Measurements from ENCODE around the gene CCNA1.

The CCNA1 gene

DNA sequence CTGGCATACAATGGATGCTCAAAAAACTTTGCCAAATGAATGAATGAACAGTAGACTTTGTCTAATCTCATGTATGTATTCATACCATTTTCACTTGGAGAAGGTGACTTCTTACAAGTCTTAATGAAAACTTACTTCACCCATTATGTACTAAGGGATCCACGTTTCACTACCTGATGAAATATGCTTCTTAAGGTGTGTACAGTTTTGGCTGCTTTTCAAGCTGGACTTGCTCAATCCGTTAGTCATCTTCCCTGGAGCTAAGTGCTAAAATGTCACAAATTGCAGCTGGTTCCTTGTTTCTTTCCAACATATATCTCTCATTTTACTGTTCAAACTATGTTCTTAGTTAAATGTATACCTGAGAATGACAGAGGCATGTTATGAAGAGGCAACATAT is 4.2 kb upstream of the CCNA1 start:
- no peaks in the 10 kb centered on the region for H3K36me3 ChIP-seq (ENCODE audit: control insufficient read depth, insufficient read depth, low read length)
- no peak overlapping the region for H3K9ac ChIP-seq (ENCODE audit: low read depth, low read length)
- peaks cover 40% of the 10 kb centered on the region for H3K27me3 ChIP-seq (ENCODE audit: control insufficient read depth, insufficient read depth, low read length)
- peaks cover 7% of the 10 kb centered on the region for H3K4me1 ChIP-seq (ENCODE audit: control insufficient read depth, insufficient read depth, low read length)
- H3K27ac ChIP-seq (ENCODE audit: low read depth, low read length): no peak overlapping the region
- H3K4me3 ChIP-seq (ENCODE audit: low read depth, low read length): no peak overlapping the region
- no peaks in the 10 kb centered on the region for H3K9me3 ChIP-seq (ENCODE audit: control insufficient read depth, insufficient read depth, low read length)

DNA sequence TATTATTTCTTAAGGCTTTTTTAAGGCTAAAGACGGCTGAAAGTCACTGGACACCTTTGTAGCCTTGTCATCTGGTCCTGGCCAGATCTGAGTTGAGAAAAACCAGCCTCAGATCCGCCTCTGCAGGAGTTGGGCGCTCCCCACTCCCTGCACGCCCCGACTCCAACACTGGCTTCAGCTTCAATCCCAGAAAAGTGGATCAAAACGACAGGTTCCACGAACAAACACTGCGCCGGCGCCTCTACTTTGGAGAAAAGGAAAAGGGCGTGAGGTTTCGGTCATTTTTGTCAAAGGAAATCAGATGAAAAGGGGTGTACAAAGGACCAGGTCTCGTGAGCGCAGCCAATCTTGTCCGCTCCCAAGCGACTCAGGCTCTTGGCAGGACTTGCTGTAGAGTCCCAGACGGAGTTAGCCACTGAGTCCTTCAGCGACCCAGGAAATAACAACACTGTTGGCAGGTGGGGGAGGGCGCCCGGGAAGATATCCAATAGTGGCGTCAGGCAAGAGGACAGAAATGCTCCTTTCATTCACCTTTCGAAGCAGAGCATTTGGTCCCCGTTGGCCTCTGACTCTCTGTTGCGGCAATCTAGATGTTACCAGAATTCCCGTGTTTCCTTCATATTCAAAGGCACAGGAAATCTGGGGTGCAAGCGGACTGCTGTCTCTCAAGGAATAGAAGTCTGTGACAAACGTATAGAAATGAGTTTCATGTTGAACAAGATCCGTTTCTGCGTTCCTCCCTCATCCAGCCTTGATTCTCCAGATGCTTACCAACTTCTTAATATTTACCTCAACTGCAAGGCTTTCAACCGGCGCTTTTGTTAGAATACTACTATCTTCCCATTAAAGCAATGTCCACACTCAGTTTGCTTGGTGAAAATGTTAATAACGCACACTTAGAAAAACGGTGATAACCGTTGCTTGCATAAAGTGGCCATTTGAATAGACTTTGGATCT is 1.8 kb upstream of the CCNA1 start:
- peak overlapping the region; percentile 81 for H3K4me3 ChIP-seq (ENCODE audit: low read depth, low read length)
- H3K9ac ChIP-seq (ENCODE audit: low read depth, low read length): no peak overlapping the region
- no peak overlapping the region for H3K27ac ChIP-seq (ENCODE audit: low read depth, low read length)
- H3K27me3 ChIP-seq (ENCODE audit: control insufficient read depth, insufficient read depth, low read length): peaks cover 61% of the 10 kb centered on the region
- no peaks in the 10 kb centered on the region for H3K9me3 ChIP-seq (ENCODE audit: control insufficient read depth, insufficient read depth, low read length)
- peaks cover 7% of the 10 kb centered on the region for H3K4me1 ChIP-seq (ENCODE audit: control insufficient read depth, insufficient read depth, low read length)
- H3K36me3 ChIP-seq (ENCODE audit: control insufficient read depth, insufficient read depth, low read length): no peaks in the 10 kb centered on the region

DNA sequence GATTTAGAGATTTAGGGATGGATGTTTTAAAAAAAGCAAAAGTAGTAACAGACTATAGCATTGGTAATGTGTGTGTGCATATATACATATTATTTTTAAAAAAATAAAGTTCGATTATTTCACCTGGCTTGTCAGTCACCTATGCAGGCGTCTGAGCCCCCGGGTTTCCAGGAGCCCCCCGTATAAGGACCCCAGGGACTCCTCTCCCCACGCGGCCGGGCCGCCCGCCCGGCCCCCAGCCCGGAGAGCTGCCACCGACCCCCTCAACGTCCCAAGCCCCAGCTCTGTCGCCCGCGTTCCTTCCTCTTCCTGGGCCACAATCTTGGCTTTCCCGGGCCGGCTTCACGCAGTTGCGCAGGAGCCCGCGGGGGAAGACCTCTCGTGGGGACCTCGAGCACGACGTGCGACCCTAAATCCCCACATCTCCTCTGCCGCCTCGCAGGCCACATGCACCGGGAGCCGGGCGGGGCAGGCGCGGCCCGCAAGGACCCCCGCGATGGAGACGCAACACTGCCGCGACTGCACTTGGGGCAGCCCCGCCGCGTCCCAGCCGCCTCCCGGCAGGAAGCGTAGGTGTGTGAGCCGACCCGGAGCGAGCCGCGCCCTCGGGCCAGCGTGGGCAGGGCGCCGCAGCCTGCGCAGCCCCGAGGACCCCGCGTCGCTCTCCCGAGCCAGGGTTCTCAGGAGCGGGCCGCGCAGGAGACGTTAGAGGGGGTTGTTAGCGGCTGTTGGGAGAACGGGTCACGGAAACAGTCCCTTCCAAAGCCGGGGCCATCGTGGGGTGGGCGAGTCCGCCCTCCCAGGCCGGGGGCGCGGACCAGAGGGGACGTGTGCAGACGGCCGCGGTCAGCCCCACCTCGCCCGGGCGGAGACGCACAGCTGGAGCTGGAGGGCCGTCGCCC is 840 bp upstream of the CCNA1 start:
- peaks cover 61% of the 10 kb centered on the region for H3K27me3 ChIP-seq (ENCODE audit: control insufficient read depth, insufficient read depth, low read length)
- peaks cover 7% of the 10 kb centered on the region for H3K4me1 ChIP-seq (ENCODE audit: control insufficient read depth, insufficient read depth, low read length)

DNA sequence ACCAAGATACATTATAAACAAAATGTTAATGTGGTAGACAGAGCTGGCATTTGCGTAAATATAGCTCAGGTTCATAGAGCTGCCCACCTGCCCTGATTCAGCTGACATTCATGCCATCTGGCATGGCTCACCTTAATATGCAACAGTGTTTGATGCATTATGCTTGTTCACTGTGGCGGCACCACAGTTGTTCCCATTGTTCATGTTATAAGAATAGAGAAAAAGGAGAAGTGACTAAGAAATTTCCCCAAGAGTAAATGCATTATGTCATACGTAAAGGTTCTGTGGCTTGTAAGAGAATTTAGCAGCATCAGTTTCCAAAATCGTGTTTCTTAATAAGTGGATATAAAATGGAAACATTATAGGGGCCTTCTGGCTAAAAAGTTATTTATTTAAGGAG is 4.5 kb downstream of the CCNA1 start:
- Histone ChIP-seq H3K9ac (ENCODE audit: low read depth, low read length) (no peak overlapping the region), H3K4me1 (ENCODE audit: control insufficient read depth, insufficient read depth, low read length) (no peaks in the 10 kb centered on the region), H3K9me3 (ENCODE audit: control insufficient read depth, insufficient read depth, low read length) (no peaks in the 10 kb centered on the region), H3K27ac (ENCODE audit: low read depth, low read length) (no peak overlapping the region), H3K27me3 (ENCODE audit: control insufficient read depth, insufficient read depth, low read length) (peaks cover 33% of the 10 kb centered on the region), H3K4me3 (ENCODE audit: low read depth, low read length) (no peak overlapping the region), H3K36me3 (ENCODE audit: control insufficient read depth, insufficient read depth, low read length) (no peaks in the 10 kb centered on the region)

More for the DNA sequence above, 840 bp upstream of the CCNA1 start:
- Histone ChIP-seq H3K36me3 (ENCODE audit: control insufficient read depth, insufficient read depth, low read length) (no peaks in the 10 kb centered on the region), H3K9me3 (ENCODE audit: control insufficient read depth, insufficient read depth, low read length) (no peaks in the 10 kb centered on the region), H3K27ac (ENCODE audit: low read depth, low read length) (no peak overlapping the region), H3K9ac (ENCODE audit: low read depth, low read length) (no peak overlapping the region), H3K4me3 (ENCODE audit: low read depth, low read length) (peak overlapping the region; percentile 81)

DNA sequence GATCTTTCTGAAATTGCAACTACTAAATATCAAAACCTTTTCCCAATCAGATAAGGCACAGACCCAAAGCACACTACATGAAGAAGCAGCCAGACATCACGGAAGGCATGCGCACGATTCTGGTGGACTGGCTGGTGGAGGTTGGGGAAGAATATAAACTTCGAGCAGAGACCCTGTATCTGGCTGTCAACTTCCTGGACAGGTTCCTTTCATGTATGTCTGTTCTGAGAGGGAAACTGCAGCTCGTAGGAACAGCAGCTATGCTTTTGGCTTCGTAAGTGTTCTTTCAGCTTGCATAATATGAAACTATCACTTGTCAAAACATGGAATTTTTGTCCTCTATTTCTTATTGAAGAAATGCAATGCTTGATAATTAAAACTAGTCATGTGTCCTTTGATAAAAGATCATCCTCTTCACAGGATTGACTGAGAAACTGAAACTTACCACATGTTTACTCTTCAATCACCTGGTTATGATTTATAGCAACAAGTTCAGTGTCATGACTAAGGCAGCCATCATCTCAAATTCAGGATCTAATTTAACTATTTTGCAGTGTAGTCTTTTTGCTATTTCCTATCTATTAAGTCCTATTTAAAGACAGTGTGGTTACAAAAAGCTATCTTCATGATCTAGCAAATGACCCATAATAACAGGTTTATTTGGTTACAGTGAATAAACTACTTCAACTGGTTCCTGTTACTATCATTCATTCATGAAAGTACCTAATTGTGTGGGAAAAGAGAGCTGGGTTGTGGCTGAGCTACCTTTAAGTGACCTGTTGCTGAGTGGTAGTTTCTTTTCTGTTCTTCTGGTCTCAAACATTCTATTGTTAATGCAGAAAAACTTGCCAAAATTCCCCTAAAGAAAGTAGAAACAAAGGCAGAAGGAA is 6.5 kb downstream of the CCNA1 start:
- H3K9ac ChIP-seq (ENCODE audit: low read depth, low read length): no peak overlapping the region
- peaks cover 14% of the 10 kb centered on the region for H3K27me3 ChIP-seq (ENCODE audit: control insufficient read depth, insufficient read depth, low read length)
- no peaks in the 10 kb centered on the region for H3K9me3 ChIP-seq (ENCODE audit: control insufficient read depth, insufficient read depth, low read length)
- no peak overlapping the region for H3K27ac ChIP-seq (ENCODE audit: low read depth, low read length)
- no peak overlapping the region for H3K4me3 ChIP-seq (ENCODE audit: low read depth, low read length)
- no peaks in the 10 kb centered on the region for H3K36me3 ChIP-seq (ENCODE audit: control insufficient read depth, insufficient read depth, low read length)
- no peaks in the 10 kb centered on the region for H3K4me1 ChIP-seq (ENCODE audit: control insufficient read depth, insufficient read depth, low read length)

DNA sequence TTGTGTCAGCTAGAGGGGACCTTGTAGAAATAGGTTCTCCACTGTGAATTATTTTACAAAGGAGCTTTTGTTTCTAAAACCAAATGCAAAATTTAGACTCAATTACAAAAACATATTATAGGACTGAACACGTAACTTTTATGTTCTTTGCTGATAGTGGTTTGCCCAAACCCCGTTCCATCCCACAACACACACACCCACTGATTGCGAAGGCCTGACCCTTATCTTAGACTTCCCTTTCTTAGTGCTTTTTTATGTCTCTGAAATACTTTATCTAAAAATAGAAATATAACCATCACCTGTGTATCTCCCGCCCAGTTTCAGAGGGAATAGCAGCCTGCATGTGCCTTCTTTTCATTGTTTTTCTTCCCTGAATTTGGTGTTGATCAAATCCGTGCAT is 13.0 kb downstream of the CCNA1 start:
- H3K9ac ChIP-seq (ENCODE audit: low read depth, low read length): no peak overlapping the region
- H3K4me1 ChIP-seq (ENCODE audit: control insufficient read depth, insufficient read depth, low read length): 0 out of 2 replicates have a peak, but pooled peaks cover 6% of the 10 kb centered on the region
- no peaks in the 10 kb centered on the region for H3K27me3 ChIP-seq (ENCODE audit: control insufficient read depth, insufficient read depth, low read length)
- no peaks in the 10 kb centered on the region for H3K9me3 ChIP-seq (ENCODE audit: control insufficient read depth, insufficient read depth, low read length)
- no peaks in the 10 kb centered on the region for H3K36me3 ChIP-seq (ENCODE audit: control insufficient read depth, insufficient read depth, low read length)
- H3K27ac ChIP-seq (ENCODE audit: low read depth, low read length): no peak overlapping the region
- H3K4me3 ChIP-seq (ENCODE audit: low read depth, low read length): no peak overlapping the region

DNA sequence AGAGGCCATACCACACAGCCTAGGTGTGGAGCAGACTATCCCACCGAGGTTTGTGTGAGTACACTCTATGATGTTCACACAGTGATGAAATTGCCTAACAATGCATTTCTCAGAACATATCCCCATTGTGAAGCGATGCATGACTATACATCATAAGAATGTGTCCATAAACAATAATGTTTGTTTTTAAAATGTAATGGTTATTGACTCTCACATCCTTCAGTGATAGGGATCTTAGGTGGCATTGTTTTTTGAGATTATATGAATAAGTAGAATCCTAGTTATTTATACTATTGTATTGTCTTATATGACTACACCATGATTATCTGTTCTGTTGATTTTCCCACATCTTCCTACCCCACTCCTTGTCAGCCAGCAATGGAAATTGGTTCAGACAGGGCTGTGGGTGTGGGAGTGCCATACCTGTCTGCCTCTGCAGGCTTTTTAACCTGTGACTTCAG is 13.6 kb downstream of the CCNA1 start:
- Histone ChIP-seq H3K27ac (ENCODE audit: low read depth, low read length) (no peak overlapping the region), H3K27me3 (ENCODE audit: control insufficient read depth, insufficient read depth, low read length) (no peaks in the 10 kb centered on the region), H3K9me3 (ENCODE audit: control insufficient read depth, insufficient read depth, low read length) (no peaks in the 10 kb centered on the region), H3K4me3 (ENCODE audit: low read depth, low read length) (no peak overlapping the region), H3K4me1 (ENCODE audit: control insufficient read depth, insufficient read depth, low read length) (0 out of 2 replicates have a peak, but pooled peaks cover 6% of the 10 kb centered on the region), H3K36me3 (ENCODE audit: control insufficient read depth, insufficient read depth, low read length) (no peaks in the 10 kb centered on the region), H3K9ac (ENCODE audit: low read depth, low read length) (no peak overlapping the region)

DNA sequence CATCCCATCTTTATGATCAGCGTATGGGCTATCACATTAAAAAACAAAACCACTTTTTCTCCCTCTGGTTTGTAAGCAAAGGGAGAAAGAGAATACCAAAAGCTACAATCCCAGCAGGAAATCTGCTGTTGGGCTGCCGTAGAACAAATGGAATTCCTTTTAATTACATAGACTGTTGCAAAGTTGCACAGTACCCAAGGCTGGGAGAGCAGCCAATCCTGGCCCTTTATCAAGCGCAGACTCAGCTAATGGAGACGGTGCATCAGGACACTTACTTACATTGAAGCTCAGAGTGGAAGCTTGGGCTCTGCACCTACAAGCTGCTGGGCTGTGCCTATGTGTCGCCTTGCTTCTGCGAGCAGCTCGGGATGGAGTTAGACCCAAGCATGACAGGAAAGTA is 15.2 kb downstream of the CCNA1 start:
- Histone ChIP-seq H3K9ac (ENCODE audit: low read depth, low read length) (no peak overlapping the region), H3K4me3 (ENCODE audit: low read depth, low read length) (no peak overlapping the region), H3K4me1 (ENCODE audit: control insufficient read depth, insufficient read depth, low read length) (0 out of 2 replicates have a peak, but pooled peaks cover 6% of the 10 kb centered on the region), H3K36me3 (ENCODE audit: control insufficient read depth, insufficient read depth, low read length) (no peaks in the 10 kb centered on the region), H3K27ac (ENCODE audit: low read depth, low read length) (no peak overlapping the region), H3K27me3 (ENCODE audit: control insufficient read depth, insufficient read depth, low read length) (no peaks in the 10 kb centered on the region), H3K9me3 (ENCODE audit: control insufficient read depth, insufficient read depth, low read length) (no peaks in the 10 kb centered on the region)

DNA sequence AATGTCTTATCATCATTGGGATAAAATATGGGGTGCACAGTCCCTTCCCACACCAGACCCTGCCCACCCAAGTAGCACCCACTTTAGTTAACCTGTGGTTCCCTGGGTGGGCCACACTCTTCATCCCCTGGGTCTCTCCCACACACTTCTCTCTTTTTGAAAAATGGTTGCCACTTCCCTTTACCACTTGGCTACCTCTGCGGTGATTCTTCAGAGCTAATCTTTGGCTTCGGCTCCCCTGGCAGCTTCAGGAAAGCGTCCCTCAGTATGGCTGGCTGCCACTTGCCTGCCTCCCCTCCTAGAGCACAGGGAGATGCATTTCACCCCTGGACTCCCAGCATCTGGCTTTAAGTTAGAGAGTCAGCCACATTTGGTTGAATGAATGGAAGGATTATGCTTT is 18.2 kb downstream of the CCNA1 start:
- H3K27ac ChIP-seq (ENCODE audit: low read depth, low read length): no peak overlapping the region
- H3K27me3 ChIP-seq (ENCODE audit: control insufficient read depth, insufficient read depth, low read length): no peaks in the 10 kb centered on the region
- no peaks in the 10 kb centered on the region for H3K9me3 ChIP-seq (ENCODE audit: control insufficient read depth, insufficient read depth, low read length)
- no peaks in the 10 kb centered on the region for H3K36me3 ChIP-seq (ENCODE audit: control insufficient read depth, insufficient read depth, low read length)
- H3K4me1 ChIP-seq (ENCODE audit: control insufficient read depth, insufficient read depth, low read length): peaks cover 22% of the 10 kb centered on the region
- no peak overlapping the region for H3K9ac ChIP-seq (ENCODE audit: low read depth, low read length)
- no peak overlapping the region for H3K4me3 ChIP-seq (ENCODE audit: low read depth, low read length)

DNA sequence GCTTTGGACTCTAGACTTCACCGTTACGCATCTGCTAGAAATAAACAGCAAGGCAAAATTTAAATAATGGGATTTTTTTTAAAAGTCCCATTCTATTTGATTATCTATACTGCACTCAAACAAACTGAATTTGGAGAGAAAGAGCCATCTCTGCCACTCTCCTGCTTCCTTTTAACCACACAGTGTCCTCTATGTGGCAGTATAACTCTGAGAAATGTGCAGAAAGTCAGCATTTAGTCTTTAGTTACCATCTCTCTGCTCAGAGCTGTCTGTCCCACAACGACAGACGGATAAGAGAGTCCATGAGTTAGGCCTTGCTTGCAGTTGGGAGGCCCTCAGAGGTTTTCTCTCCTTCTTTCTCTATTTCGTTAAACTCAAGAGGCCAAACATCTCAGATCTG is 21.2 kb downstream of the CCNA1 start:
- Histone ChIP-seq H3K4me1 (ENCODE audit: control insufficient read depth, insufficient read depth, low read length) (peaks cover 25% of the 10 kb centered on the region), H3K9me3 (ENCODE audit: control insufficient read depth, insufficient read depth, low read length) (no peaks in the 10 kb centered on the region), H3K36me3 (ENCODE audit: control insufficient read depth, insufficient read depth, low read length) (no peaks in the 10 kb centered on the region), H3K9ac (ENCODE audit: low read depth, low read length) (no peak overlapping the region), H3K27me3 (ENCODE audit: control insufficient read depth, insufficient read depth, low read length) (no peaks in the 10 kb centered on the region), H3K27ac (ENCODE audit: low read depth, low read length) (no peak overlapping the region), H3K4me3 (ENCODE audit: low read depth, low read length) (no peak overlapping the region)
